ENCODE results near the gene UQCRFS1.

The UQCRFS1 gene

DNA sequence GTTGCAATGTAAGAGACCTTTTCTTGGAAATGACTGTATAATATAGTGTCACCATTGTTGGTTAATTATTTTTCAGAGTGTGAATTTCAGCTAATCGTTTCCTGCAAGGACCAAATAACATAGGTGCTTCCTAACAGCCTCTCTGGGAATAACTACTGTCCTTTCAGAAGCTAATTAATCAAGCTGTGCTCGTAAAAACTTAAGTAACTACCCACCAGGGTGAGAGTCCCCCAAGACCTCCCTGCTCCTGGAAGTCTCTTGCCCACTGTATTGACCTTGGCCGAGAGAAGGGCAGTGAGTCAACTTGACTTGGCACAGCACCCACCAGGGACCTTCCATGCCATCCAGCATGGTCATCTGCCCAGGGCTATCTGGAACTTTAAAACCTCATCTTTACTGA lies 50.3 kb downstream of the UQCRFS1 start:
- DNase-seq (ENCODE audit: low read depth, low spot score), result no peak

GRCh38 chr19:29155683-29156082 lies 57.3 kb downstream of the UQCRFS1 start:
- DNase-seq (ENCODE audit: low read depth, low spot score), result no peak

Measured in astrocyte of the hippocampus (primary cell).